ENCODE results near the gene DPEP2NB.

DNA sequence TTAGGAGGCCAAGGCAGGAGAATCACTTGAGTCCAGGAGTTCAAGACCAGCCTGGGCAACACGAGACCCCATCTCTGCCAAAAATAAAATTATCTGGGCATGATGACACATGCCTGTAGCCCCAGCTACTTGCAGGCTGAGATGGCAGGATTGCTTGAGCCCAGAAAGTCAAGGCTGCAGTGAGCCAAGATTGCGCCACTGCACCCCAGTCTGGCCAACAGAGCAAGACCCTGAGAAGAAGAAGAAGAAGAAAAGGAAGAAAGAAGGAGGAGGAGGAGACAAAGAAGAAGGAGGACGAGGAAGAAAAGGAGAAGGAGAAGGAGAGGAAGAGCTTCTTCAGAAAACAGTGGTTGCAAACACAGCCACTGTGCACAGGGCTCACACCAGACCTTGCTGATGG lies 27.0 kb downstream of the DPEP2NB start:
- no peak for TF ChIP-seq CTCF (IDR thresholded peaks at IDR 0.05)
- TF ChIP-seq POLR2A (IDR thresholded peaks at IDR 0.05) = no peak
